Stomach smooth muscle (tissue), 2 donors: Measurements from ENCODE around the gene TANC1.
A peak's percentile ranks its signal among the peaks of the same experiment; 100 is the strongest.

Source experiments
- H3K27ac ChIP-seq: one replicate; pipeline ENCODE4 v1.7.0; 2013; ENCODE audit warnings: mild to moderate bottlenecking, low read length, inconsistent platforms
- H3K27me3 ChIP-seq, 2 donors: one replicate each; pipeline ENCODE4 v1.7.0; 2013; ENCODE audit warnings: low read length in 2 of 2; ENCODE audit not compliant: insufficient read depth in 2 of 2, control insufficient read depth in 1 of 2
- H3K36me3 ChIP-seq, 2 donors: one replicate each; pipeline ENCODE4 v1.7.0; 2013; ENCODE audit warnings: low read length in 2 of 2; ENCODE audit not compliant: control insufficient read depth in 2 of 2, insufficient read depth in 2 of 2
- H3K4me1 ChIP-seq: one replicate; pipeline ENCODE4 v1.7.0; 2013; ENCODE audit warnings: low read length; ENCODE audit not compliant: control insufficient read depth, insufficient read depth
- H3K4me3 ChIP-seq, 2 donors: one replicate each; pipeline ENCODE4 v1.7.0; 2013; ENCODE audit warnings: low read length in 2 of 2
- H3K9ac ChIP-seq, 2 donors: one replicate each; pipeline ENCODE4 v1.7.0; 2013; ENCODE audit warnings: low read length in 2 of 2, mild to moderate bottlenecking in 1 of 2
- H3K9me3 ChIP-seq, 2 donors: one replicate each; pipeline ENCODE4 v1.7.0; 2013; ENCODE audit warnings: low read length in 2 of 2; ENCODE audit not compliant: control insufficient read depth in 2 of 2
- donor health status: healthy.
- donor health status: Pancreatic carcinoma.

TANC1 gene

DNA sequence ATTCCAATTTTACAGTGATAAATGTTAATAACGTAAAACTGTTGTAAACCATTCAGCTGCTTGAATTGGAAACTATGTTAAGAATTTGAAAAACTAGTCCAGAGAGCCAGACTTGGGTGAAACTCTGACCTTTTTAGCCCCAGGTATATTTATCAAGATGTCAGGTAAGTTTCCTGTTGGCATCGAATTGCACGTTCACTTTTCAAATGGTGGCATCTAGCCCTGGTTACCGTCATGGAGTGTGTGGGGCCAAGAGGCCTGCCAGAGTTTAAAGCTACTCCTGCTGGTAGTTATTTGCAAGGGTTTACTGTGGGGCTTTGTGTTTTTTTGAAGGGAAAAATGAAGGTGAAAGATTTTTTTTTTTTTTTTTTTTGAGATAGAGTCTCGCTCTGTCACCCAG lies 208.1 kb downstream of the TANC1 start:
- Histone ChIP-seq H3K36me3 (peaks cover 23 to 39% of the 10 kb centered on the region in 2 donors), H3K9ac (no peak overlapping the region), H3K4me3 (no peak overlapping the region), H3K4me1 (peaks cover 13% of the 10 kb centered on the region), H3K27ac (no peak overlapping the region), H3K27me3 (no peaks in the 10 kb centered on the region), H3K9me3 (no peaks in the 10 kb centered on the region)

DNA sequence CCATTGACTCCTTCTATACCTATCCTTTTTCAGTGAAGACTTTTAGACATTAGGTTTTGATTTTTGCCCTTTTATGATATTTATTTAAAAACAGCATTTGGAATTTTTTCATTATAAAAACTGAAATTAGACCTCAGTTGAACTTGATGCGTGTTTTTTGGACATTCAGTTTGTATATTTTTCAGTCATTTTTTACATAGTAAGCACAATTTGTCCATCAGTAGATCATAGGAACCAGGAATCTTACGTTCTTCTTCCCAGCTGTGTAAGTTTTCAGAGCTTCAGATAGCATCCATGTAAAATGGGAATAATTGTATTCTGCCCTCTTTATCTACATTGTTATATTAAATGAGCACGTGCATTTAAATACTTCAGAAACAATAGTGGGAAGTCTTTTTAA lies 208.9 kb downstream of the TANC1 start:
- H3K27ac ChIP-seq = no peak overlapping the region
- H3K36me3 ChIP-seq = peaks cover 22 to 38% of the 10 kb centered on the region in 2 donors

DNA sequence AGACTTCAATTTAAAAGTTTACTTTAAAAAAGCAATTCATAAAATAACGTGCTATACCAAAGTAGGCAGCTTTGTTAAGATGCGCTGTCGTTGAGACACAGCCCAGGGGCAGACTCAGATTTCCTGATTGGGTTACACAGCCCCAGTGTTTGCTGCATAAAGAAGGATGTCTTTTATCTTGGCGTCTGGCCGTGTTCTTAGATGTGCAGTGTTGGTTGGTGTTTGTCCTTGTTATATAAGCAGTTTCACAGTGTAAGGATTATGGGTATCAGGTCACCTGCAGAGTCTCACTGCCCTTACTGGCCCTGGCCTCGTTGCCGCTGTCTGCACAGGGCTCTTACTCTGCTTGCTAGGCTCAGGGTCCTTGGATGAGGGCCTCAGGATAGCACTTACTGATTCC lies 209.5 kb downstream of the TANC1 start:
- peaks cover 16 to 35% of the 10 kb centered on the region in 2 donors for H3K36me3 ChIP-seq
- peak overlapping the region in 1 of 2 donors; percentile 1 for H3K9ac ChIP-seq
- no peaks in the 10 kb centered on the region for H3K9me3 ChIP-seq
- no peak overlapping the region for H3K4me3 ChIP-seq
- H3K27ac ChIP-seq = peak overlapping the region; percentile 31
- H3K27me3 ChIP-seq = no peaks in the 10 kb centered on the region
- H3K4me1 ChIP-seq = peaks cover 13% of the 10 kb centered on the region

More for the DNA sequence above, 208.9 kb downstream of the TANC1 start:
- Histone ChIP-seq H3K9me3 (no peaks in the 10 kb centered on the region), H3K4me1 (peaks cover 13% of the 10 kb centered on the region), H3K4me3 (no peak overlapping the region), H3K9ac (no peak overlapping the region), H3K27me3 (no peaks in the 10 kb centered on the region)

DNA sequence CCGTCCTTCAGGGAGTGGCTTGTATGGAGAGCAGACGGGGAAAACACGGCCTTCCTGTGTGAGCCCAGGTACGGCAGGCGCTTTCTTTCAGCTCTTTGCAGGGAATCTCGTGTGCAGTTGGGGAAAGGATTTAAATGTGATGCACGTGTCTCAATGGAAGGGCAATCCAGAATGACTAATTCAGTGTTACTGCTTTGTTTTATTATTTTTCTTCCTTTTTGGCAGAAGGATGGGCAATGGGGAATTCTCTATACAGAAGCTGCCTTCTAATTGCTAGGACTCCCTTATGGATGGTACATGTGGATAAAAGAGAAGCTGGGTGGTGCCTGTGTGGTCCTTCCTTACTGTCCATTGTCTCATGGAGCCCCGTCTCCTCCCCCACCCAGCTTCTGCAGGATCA lies 210.7 kb downstream of the TANC1 start:
- H3K9me3 ChIP-seq = no peaks in the 10 kb centered on the region
- peaks cover 11 to 33% of the 10 kb centered on the region in 2 donors for H3K36me3 ChIP-seq
- no peaks in the 10 kb centered on the region for H3K27me3 ChIP-seq
- no peak overlapping the region for H3K4me3 ChIP-seq
- no peak overlapping the region for H3K27ac ChIP-seq
- H3K4me1 ChIP-seq = peaks cover 13% of the 10 kb centered on the region
- no peak overlapping the region for H3K9ac ChIP-seq

DNA sequence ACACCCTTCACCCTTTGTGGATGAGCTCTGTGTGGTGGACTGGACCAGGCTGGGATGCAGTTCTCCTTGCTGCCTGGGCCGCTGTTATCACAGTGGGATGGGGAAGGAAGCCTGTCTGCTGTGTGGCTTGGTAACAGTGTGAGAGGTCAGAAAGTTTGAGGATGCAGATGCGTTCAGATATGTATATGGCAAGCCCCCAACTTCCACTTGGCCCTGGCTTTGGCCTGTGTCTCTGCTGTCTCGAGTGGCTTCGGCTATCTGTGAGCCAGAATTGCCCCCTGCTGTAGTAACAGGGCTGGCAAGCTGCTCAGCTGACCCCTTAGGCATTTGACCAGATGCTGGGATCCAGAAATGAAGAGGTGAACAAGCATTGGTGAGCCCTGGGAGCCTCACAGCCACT lies 211.3 kb downstream of the TANC1 start:
- Histone ChIP-seq H3K36me3 (peaks cover 9 to 30% of the 10 kb centered on the region in 2 donors), H3K27me3 (no peaks in the 10 kb centered on the region), H3K4me3 (no peak overlapping the region), H3K4me1 (peaks cover 17% of the 10 kb centered on the region), H3K9me3 (no peaks in the 10 kb centered on the region), H3K27ac (no peak overlapping the region), H3K9ac (no peak overlapping the region)

DNA sequence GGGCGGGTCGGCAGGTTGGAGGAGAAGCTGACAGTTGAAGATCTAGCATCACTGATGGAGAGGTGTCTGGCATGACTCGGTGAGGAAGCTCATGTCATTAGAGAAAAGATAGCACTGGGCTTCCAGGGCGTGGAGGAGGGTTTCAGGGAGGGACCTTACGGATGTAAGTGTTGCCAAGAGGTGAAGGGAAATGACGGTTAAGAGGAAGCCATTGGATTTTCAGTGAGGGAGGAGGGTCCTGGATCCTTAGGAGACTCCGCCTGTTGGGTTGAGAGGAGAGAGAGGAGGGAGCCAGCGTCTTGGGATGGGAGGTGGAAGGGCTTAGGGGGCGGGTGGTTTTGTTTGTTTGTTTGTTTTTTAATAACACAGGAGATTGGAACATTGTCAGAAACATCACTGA lies 214.9 kb downstream of the TANC1 start:
- no peaks in the 10 kb centered on the region for H3K9me3 ChIP-seq
- H3K36me3 ChIP-seq = peaks cover 14 to 44% of the 10 kb centered on the region in 2 donors
- H3K9ac ChIP-seq = no peak overlapping the region
- H3K27ac ChIP-seq = no peak overlapping the region
- no peaks in the 10 kb centered on the region for H3K27me3 ChIP-seq
- H3K4me3 ChIP-seq = no peak overlapping the region
- H3K4me1 ChIP-seq = peaks cover 13% of the 10 kb centered on the region

DNA sequence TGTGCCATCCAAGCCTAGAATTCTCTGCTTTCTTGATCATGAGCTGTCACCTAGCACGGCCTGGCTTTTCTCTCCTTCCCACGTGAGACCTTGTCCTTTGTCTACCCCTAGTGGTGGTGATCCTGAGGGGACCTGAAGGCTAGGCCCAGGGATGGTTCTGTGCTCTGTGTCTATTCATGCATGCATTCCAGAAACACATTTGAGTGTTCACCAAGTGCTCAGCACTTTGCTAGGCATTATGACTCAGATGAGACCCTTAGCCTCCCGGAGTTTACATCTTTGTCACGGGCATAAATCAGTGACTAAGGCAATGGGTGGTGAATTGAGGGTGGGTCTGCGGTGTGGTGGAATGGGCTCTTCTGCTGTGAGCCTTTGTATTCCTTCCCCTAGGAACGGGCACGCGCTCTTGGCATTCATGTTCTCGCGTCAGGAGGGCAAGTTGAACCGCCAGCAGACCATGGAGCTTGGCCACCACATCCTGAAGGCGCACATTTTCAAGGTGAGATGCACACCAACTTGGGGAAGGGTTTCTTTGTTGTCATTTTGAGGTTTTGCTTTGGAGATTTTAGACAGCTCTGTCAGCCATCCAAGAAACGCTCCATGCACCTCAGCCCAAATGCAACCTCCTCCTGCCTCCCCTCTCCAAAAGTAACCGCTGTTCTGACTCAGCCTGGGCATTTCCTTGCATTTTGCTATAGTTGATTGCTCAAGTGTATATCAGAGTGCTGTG lies 217.1 kb downstream of the TANC1 start:
- H3K4me3 ChIP-seq = no peak overlapping the region
- peaks cover 8% of the 10 kb centered on the region for H3K4me1 ChIP-seq

DNA sequence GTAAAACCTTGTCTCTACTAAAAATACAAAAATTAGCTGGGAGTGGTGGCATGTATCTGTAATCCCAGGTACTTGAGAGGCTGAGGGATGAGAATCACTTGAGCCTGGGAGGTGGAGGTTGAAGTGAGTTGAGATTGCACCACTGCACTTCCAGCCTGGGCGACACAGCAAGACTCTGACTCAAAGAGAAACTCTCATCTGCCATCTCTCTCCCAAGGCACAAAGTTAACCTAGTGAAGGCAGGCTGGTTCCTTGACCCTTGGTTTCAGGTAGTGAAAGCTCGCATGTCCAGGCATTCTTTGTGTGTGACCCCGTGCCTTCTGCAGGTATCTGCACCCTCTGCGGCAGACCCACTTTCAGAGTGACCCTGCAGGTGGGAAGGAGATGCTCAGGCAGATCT lies 218.0 kb downstream of the TANC1 start:
- H3K27me3 ChIP-seq = no peaks in the 10 kb centered on the region
- H3K4me1 ChIP-seq = peaks cover 8% of the 10 kb centered on the region
- no peaks in the 10 kb centered on the region for H3K9me3 ChIP-seq
- no peak overlapping the region for H3K4me3 ChIP-seq
- H3K27ac ChIP-seq = no peak overlapping the region
- H3K36me3 ChIP-seq = peaks cover 4 to 24% of the 10 kb centered on the region in 2 donors
- no peak overlapping the region for H3K9ac ChIP-seq

More for the DNA sequence above, 217.1 kb downstream of the TANC1 start:
- Histone ChIP-seq H3K27ac (no peak overlapping the region), H3K9ac (no peak overlapping the region), H3K27me3 (no peaks in the 10 kb centered on the region), H3K36me3 (peaks cover 4 to 26% of the 10 kb centered on the region in 2 donors), H3K9me3 (no peaks in the 10 kb centered on the region)

DNA sequence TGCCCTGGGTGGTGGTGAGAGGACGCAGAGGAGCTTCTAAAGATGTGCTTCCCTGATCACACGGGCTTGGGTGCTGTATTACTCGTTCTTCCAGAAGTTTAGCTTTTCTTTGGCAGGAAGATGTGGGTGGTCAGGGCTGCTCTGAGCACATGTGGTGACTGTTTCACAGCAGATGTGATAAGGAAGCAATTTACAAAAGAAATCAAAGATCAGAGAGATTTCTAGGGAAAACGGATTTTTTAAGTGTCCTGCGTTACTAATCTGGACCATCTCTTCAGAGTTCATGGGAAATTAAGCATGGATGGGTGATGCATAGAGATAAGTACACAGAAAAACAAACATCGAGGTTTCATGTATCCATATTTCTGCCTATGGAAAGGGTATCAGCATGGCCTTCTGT lies 218.7 kb downstream of the TANC1 start:
- Histone ChIP-seq H3K4me1 (peaks cover 8% of the 10 kb centered on the region), H3K27ac (no peak overlapping the region), H3K36me3 (peaks cover 4 to 24% of the 10 kb centered on the region in 2 donors), H3K27me3 (no peaks in the 10 kb centered on the region), H3K9ac (no peak overlapping the region), H3K9me3 (no peaks in the 10 kb centered on the region), H3K4me3 (no peak overlapping the region)

DNA sequence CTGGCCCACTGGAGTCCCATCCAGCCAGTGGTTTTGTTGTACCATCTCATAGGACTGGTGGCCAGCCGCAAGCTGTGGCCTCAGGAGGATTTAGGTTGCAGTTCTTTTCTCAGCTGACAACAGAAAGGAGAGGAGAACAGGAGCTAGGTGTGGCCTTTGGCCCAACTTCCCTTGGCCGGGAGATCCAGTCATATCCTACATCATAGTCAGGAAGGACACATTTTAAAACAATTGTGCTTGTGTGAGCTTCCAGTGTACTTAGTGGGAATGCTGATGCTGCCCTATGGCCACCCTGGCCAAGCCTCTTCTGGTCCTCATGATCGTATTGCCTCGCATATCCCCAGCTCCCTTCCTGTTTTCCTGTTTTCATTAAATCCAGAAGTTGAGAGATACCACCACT lies 220.0 kb downstream of the TANC1 start:
- H3K9ac ChIP-seq = no peak overlapping the region
- no peaks in the 10 kb centered on the region for H3K27me3 ChIP-seq
- H3K4me3 ChIP-seq = no peak overlapping the region
- no peaks in the 10 kb centered on the region for H3K9me3 ChIP-seq
- H3K27ac ChIP-seq = no peak overlapping the region
- H3K36me3 ChIP-seq = peaks cover 4 to 21% of the 10 kb centered on the region in 2 donors
- peaks cover 8% of the 10 kb centered on the region for H3K4me1 ChIP-seq

DNA sequence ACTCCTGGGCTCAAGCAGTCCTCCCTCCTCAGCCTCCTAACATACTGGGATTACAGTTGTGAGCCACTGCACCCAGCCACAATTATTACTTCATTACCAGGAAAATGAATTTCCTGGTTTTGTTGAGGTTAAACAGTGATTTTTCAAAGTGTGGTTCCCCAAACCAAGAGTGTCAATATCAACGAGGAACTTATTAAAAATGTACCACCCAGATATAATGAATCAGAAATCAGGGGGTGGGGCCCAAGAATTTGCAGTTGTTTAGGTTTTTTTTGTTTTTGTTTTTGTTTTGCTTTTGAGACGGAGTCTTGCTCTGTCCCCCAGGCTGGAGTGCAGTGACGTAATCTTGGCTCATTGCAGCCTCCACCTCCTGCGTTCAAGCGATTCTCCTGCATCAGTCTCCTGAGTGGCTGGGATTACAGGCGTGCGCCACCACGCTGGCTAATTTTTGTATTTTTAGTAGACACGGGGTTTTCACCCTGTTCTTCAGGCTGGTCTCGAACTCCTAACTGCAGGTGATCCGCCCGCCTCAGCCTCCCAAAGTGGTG lies 224.0 kb downstream of the TANC1 start:
- Histone ChIP-seq H3K4me1 (no peaks in the 10 kb centered on the region), H3K27me3 (no peaks in the 10 kb centered on the region), H3K9me3 (no peaks in the 10 kb centered on the region), H3K4me3 (no peak overlapping the region), H3K9ac (no peak overlapping the region), H3K36me3 (peaks cover 10 to 25% of the 10 kb centered on the region in 2 donors), H3K27ac (no peak overlapping the region)
